Activated naive CD4-positive, alpha-beta T cell treated with anti-CD3 and anti-CD28 coated beads, Interleukin-2, amount 50 U/mL, for 24 hours (primary cell): ENCODE data around the gene IL17REL.

Experiments used
- H3K27ac Mint-ChIP-seq: one replicate; pipeline ENCODE4 v1.8.0; 2021; ENCODE audit warnings: mild to moderate bottlenecking, mixed read lengths
- H3K27me3 Mint-ChIP-seq: one replicate; pipeline ENCODE4 v1.8.0; 2021; ENCODE audit warnings: mixed read lengths
- H3K36me3 Mint-ChIP-seq: one replicate; pipeline ENCODE4 v1.8.0; 2021; ENCODE audit warnings: mixed read lengths
- H3K4me1 Mint-ChIP-seq: one replicate; pipeline ENCODE4 v1.8.0; 2021; ENCODE audit warnings: mixed read lengths
- H3K4me3 Mint-ChIP-seq: one replicate; pipeline ENCODE4 v1.8.0; 2021; ENCODE audit warnings: mild to moderate bottlenecking, mixed read lengths
- H3K9me3 Mint-ChIP-seq: one replicate; pipeline ENCODE4 v1.8.0; 2021; ENCODE audit warnings: mixed read lengths

The IL17REL gene

DNA sequence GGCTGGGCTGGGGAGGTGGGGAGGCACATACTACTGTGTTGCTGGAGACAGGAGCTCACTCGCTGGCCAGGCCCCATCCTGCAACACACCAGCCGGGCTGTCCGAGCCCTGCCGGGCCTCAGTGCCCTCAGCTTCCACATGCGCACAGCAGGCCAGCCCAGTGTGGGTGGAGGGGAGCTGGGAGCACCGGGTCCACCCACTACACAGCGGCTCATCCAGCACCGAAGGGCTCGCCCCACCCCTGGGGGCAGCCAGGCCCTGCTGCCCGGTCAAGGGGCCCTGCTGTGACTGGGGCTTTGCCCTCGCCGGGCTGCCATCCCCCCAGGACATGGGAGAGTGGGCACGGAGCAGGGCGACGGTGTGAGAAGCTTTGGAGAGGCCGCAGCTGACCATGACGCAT, 36.3 kb upstream of the IL17REL start:
- Mint-ChIP-seq H3K4me1 (peaks cover 6% of the 10 kb centered on the region), H3K27me3 (peaks cover 2% of the 10 kb centered on the region), H3K9me3 (no peaks in the 10 kb centered on the region), H3K36me3 (no peaks in the 10 kb centered on the region), H3K27ac (no peak overlapping the region), H3K4me3 (no peak overlapping the region)

- Mint-ChIP-seq H3K4me1 (peaks cover 11% of the 10 kb centered on the region), H3K27ac (no peak overlapping the region), H3K9me3 (no peaks in the 10 kb centered on the region), H3K36me3 (no peaks in the 10 kb centered on the region), H3K4me3 (no peak overlapping the region), H3K27me3 (peaks cover 4% of the 10 kb centered on the region)
Observed at GRCh38 chr22:50048061-50048765, 35.6 kb upstream of the IL17REL start.

- Mint-ChIP-seq H3K36me3 (no peaks in the 10 kb centered on the region), H3K4me3 (no peak overlapping the region), H3K4me1 (peaks cover 11% of the 10 kb centered on the region), H3K27ac (no peak overlapping the region), H3K27me3 (peaks cover 3% of the 10 kb centered on the region), H3K9me3 (no peaks in the 10 kb centered on the region)
Observed at GRCh38 chr22:50047346-50047745, 34.8 kb upstream of the IL17REL start.

GRCh38 chr22:50046481-50047245, 34.1 kb upstream of the IL17REL start:
- Mint-ChIP-seq H3K27ac (no peak overlapping the region), H3K27me3 (peaks cover 3% of the 10 kb centered on the region), H3K4me3 (no peak overlapping the region), H3K4me1 (peaks cover 11% of the 10 kb centered on the region), H3K36me3 (no peaks in the 10 kb centered on the region), H3K9me3 (no peaks in the 10 kb centered on the region)

GRCh38 chr22:50046019-50046415, 33.5 kb upstream of the IL17REL start:
- Mint-ChIP-seq H3K27ac (no peak overlapping the region), H3K4me1 (peaks cover 11% of the 10 kb centered on the region)

GRCh38 chr22:50045211-50046018, 32.9 kb upstream of the IL17REL start:
- no peaks in the 10 kb centered on the region for H3K36me3 Mint-ChIP-seq
- peaks cover 3% of the 10 kb centered on the region for H3K27me3 Mint-ChIP-seq
- no peak overlapping the region for H3K27ac Mint-ChIP-seq
- H3K4me3 Mint-ChIP-seq, result no peak overlapping the region
- H3K4me1 Mint-ChIP-seq, result peaks cover 11% of the 10 kb centered on the region
- no peaks in the 10 kb centered on the region for H3K9me3 Mint-ChIP-seq

More at GRCh38 chr22:50046019-50046415, 33.5 kb upstream of the IL17REL start:
- H3K27me3 Mint-ChIP-seq, result peaks cover 3% of the 10 kb centered on the region
- no peaks in the 10 kb centered on the region for H3K9me3 Mint-ChIP-seq
- H3K4me3 Mint-ChIP-seq, result no peak overlapping the region
- H3K36me3 Mint-ChIP-seq, result no peaks in the 10 kb centered on the region

GRCh38 chr22:50044485-50045118, 32.0 kb upstream of the IL17REL start:
- Mint-ChIP-seq H3K4me1 (peaks cover 11% of the 10 kb centered on the region), H3K36me3 (no peaks in the 10 kb centered on the region), H3K27me3 (peaks cover 3% of the 10 kb centered on the region), H3K27ac (no peak overlapping the region), H3K9me3 (no peaks in the 10 kb centered on the region), H3K4me3 (no peak overlapping the region)

- Mint-ChIP-seq H3K36me3 (peaks cover 1% of the 10 kb centered on the region), H3K9me3 (no peaks in the 10 kb centered on the region), H3K4me3 (no peak overlapping the region), H3K27ac (no peak overlapping the region), H3K27me3 (peaks cover 3% of the 10 kb centered on the region), H3K4me1 (peaks cover 11% of the 10 kb centered on the region)
Observed at GRCh38 chr22:50041361-50042065, 28.9 kb upstream of the IL17REL start.

GRCh38 chr22:50040717-50041116, 28.2 kb upstream of the IL17REL start:
- no peak overlapping the region for H3K27ac Mint-ChIP-seq
- no peak overlapping the region for H3K4me3 Mint-ChIP-seq
- no peaks in the 10 kb centered on the region for H3K9me3 Mint-ChIP-seq
- peaks cover 3% of the 10 kb centered on the region for H3K27me3 Mint-ChIP-seq
- H3K4me1 Mint-ChIP-seq, result peaks cover 11% of the 10 kb centered on the region
- H3K36me3 Mint-ChIP-seq, result peaks cover 1% of the 10 kb centered on the region

DNA sequence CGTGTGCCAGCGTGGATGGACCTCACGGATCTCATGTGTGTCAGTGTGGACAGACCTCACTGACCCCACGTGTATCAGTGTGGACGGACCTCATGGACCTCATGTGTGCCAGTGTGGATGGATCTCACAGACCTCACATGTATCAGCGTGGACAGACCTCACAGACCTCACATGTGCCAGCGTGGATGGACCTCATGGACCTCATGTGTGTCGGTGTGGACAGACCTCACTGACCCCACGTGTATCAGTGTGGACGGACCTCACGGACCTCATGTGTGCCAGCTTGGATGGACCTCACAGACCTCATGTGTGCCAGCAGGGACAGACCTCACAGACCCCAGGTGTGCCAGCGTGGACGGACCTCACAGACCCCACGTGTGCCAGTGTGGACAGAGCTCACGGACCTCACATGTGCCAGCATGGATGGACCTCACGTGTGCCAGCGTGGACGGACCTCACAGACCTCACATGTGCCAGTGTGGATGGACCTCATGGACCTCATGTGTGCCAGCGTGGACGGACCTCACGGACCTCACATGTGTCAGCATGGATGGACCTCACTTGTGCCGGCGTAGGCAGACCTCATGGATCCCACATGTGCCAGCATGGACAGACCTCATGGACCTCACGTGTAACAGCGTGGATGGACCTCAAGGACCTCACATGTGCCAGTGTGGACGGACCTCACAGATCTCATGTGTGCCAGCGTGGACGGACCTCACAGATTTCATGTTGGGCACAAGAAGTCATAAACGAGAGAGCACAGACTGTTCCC, 27.3 kb upstream of the IL17REL start:
- peaks cover 10% of the 10 kb centered on the region for H3K4me1 Mint-ChIP-seq
- H3K9me3 Mint-ChIP-seq, result no peaks in the 10 kb centered on the region
- H3K27ac Mint-ChIP-seq, result no peak overlapping the region
- H3K4me3 Mint-ChIP-seq, result no peak overlapping the region
- H3K27me3 Mint-ChIP-seq, result peaks cover 3% of the 10 kb centered on the region
- peaks cover 1% of the 10 kb centered on the region for H3K36me3 Mint-ChIP-seq

DNA sequence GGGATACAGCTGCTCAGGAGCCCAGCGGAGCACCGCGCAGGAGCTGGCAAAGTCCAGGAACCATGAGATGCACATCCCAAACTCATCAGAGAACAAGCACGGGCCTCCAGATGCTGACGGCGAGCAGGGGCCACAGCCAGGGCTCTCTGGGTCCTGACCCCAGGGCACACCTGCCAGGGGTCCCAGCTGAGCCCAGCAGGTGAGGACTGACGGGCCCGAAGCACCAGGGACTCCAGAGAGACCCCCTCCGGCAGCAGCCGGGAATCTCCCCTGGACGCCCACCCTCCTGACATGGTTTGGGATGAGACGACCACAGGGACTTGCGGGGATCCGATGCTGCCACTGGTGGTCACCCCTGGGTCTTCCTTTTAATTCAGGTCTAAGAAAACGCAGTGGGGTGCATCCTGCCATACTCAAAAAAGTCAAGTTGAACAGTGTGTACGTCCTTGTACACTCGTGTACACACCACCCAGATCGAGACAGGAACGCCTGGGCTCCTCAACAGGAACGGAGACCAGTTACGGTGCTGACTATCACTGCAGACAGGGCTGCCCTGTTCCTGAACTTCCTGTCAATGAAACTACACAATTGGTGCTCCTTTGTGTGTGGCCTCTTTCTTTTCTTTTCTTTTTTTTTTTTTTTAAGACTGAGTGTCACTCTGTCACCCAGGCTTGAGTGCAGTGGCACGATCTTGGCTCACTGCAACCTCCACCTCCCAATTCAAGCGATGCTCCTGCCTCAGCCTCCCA, 23.6 kb upstream of the IL17REL start:
- H3K27ac Mint-ChIP-seq, result no peak overlapping the region
- H3K4me3 Mint-ChIP-seq, result no peak overlapping the region
- H3K27me3 Mint-ChIP-seq, result peaks cover 3% of the 10 kb centered on the region
- H3K9me3 Mint-ChIP-seq, result no peaks in the 10 kb centered on the region
- H3K36me3 Mint-ChIP-seq, result peaks cover 1% of the 10 kb centered on the region
- no peaks in the 10 kb centered on the region for H3K4me1 Mint-ChIP-seq

DNA sequence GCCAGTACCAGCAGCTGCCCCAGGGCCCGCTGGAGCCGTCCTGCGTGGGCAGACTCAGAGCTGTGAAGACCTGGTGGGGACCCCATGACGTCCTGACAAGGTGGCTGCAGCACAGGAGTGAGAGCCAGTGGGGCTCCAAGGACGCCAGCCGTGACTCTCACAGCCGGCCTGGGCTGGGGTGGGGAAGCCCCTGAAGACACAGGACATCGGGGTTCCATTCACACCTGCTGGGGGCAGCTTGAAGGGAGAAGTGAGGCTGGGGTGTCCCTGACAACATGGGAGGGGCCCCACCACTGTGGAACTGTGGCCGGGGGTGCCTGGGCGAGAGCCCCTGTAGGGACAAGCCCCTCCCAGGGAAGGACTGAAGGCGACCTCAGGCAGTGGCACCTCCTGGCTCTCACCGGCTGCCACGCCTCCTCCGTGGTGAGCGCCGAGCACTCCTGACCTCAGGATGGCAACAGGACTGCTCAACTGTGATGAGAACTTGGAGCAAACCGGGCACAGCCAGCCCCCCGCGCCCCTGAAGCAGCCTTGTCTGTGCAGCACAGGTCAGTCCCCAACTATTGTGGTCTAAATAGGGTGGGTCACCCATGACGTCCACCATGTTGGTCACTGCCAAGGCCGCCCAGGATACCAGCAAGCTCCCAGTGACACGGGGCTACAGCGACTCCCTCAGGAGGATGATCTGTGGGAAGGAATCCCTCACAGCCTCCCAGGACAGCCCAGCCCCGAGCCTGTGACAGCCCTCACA, 22.7 kb upstream of the IL17REL start:
- H3K4me3 Mint-ChIP-seq, result no peak overlapping the region
- H3K27me3 Mint-ChIP-seq, result peaks cover 3% of the 10 kb centered on the region
- H3K36me3 Mint-ChIP-seq, result peaks cover 1% of the 10 kb centered on the region
- H3K9me3 Mint-ChIP-seq, result no peaks in the 10 kb centered on the region
- H3K4me1 Mint-ChIP-seq, result no peaks in the 10 kb centered on the region
- H3K27ac Mint-ChIP-seq, result no peak overlapping the region
